ENCODE measurements around the gene RFC1.
"Not testable (repeated sequence)": the region's sequence is repeated elsewhere in the genome, so short reads cannot be mapped to it uniquely, and the experiment has no call there.

RFC1 gene

DNA sequence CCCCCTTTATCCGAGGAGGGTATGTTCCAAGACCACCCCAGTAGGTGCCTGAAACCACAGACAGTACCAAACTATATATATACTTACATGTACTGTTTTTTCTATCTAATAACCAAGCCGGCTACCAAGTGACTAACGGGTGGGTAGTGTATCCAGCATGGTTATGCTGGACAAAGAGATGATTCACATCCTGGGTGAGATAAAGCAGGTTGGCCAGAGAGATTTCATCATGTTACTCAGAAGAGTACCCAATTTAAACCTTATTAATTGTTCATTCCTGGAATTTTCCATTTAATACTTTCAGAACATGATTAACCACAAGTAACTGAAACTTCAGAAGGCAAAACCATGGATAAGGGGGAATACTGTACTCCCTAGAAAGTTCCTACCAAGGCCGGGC is 46.5 kb downstream of the RFC1 start:
- TF ChIP-seq TAF1 (IDR thresholded peaks at IDR 0.05; ENCODE audit: low read depth, low read length), result no peak
- no peak for FAIRE-seq
- DNase-seq (ENCODE audit: insufficient read length, low spot score), result no peak

DNA sequence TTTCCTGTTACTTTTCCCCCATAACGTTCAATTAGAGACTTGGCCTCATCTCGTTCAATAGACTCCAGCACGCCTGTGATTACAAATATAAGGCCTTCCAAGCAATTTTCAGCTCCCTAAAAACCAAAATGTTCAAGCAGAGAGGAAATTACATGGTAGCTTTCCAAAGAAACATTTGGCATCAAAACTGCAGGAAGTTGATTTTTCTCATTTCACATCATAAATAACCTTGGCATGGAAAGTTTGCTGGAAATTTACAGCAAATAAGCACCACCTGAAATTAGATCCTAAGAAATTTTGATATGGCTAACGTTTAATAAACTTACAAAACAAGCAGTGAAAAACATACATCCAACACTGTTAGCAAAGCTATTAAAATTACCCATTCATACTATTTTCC is 53.3 kb downstream of the RFC1 start:
- DNase-seq (ENCODE audit: insufficient read length, low spot score) (no peak), FAIRE-seq (no peak)
- TF ChIP-seq POLR2AphosphoS5 (IDR thresholded peaks at IDR 0.05; ENCODE audit: low read depth, low read length), result no peak
- TF ChIP-seq SPI1 (IDR thresholded peaks at IDR 0.05; ENCODE audit: low read depth, low read length), result no peak
- no peak for TF ChIP-seq TAF1 (IDR thresholded peaks at IDR 0.05; ENCODE audit: low read depth, low read length)
- TF ChIP-seq POLR2A (IDR thresholded peaks at IDR 0.05; ENCODE audit: low read depth, low read length), result no peak
- no peak for TF ChIP-seq POU2F2 (IDR thresholded peaks at IDR 0.05; ENCODE audit: low read depth, low read length)
- no peak for TF ChIP-seq PAX5 (IDR thresholded peaks at IDR 0.05; ENCODE audit: insufficient read depth, low read length, severe bottlenecking)

DNA sequence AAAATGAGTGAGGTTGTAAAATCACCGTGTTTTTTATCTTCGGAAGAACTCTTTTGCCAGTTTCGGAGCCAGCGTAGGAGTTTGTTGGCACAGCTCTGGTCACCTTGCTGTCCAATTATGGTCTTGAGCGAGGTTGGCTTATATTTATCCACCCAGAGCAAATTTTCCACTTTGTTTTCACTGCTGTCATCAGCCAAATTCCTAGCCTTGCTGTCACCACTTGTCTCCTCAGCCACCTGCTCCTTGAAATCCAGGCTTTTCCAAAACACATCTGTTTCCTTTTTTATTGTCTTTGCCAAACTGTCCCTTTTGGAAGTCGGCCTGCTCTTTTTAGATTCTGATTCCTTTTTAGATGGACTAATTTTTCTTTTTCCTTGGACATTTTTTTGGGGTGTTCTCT is 57.6 kb downstream of the RFC1 start:
- FAIRE-seq (no peak), DNase-seq (ENCODE audit: insufficient read length, low spot score) (no peak)
- no peak for TF ChIP-seq PAX5 (IDR thresholded peaks at IDR 0.05; ENCODE audit: insufficient read depth, low read length, severe bottlenecking)
- no peak for TF ChIP-seq POLR2AphosphoS5 (IDR thresholded peaks at IDR 0.05; ENCODE audit: low read depth, low read length)
- TF ChIP-seq POU2F2 (IDR thresholded peaks at IDR 0.05; ENCODE audit: low read depth, low read length), result no peak
- TF ChIP-seq POLR2A (IDR thresholded peaks at IDR 0.05; ENCODE audit: low read depth, low read length), result no peak
- TF ChIP-seq SPI1 (IDR thresholded peaks at IDR 0.05; ENCODE audit: low read depth, low read length), result no peak
- no peak for TF ChIP-seq TAF1 (IDR thresholded peaks at IDR 0.05; ENCODE audit: low read depth, low read length)

DNA sequence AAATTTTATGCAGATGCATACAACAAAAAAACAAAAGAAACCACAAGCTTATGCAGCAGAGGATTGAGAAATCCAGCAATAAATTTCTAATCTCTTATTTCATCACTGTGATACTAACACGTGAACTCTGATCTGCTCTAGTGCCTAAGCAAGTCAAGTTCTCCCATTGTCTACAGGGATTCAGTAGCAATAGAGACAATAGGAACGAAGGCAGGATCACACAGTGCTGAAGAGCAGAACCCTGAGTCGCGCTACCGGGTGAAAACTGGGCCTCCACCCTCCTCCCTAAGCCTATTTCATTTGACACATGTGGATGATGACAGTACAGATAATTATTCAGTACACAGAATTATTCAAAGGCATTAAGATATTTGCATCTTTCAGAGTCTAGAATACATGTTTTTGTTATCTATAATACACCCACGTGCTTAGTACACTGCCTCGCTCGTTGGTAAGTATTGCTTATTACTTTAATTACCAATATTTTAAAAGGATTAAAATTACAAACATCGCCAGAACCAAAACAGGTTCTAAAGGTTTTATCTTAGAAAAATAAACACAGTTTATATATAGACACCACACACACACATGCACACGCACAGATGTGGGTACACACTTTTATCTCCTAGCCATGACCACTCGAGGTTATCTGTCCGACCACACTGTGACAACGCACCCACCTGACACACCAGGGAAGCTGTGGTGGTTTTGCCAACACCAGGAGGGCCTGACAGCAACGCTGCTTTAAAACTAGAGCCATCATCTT is 60.1 kb downstream of the RFC1 start:
- FAIRE-seq (no peak), DNase-seq (ENCODE audit: insufficient read length, low spot score) (no peak)
- no peak for TF ChIP-seq SPI1 (IDR thresholded peaks at IDR 0.05; ENCODE audit: low read depth, low read length)
- no peak for TF ChIP-seq PAX5 (IDR thresholded peaks at IDR 0.05; ENCODE audit: insufficient read depth, low read length, severe bottlenecking)
- TF ChIP-seq POLR2AphosphoS5 (IDR thresholded peaks at IDR 0.05; ENCODE audit: low read depth, low read length), result no peak
- no peak for TF ChIP-seq POU2F2 (IDR thresholded peaks at IDR 0.05; ENCODE audit: low read depth, low read length)
- TF ChIP-seq TAF1 (IDR thresholded peaks at IDR 0.05; ENCODE audit: low read depth, low read length), result no peak
- no peak for TF ChIP-seq POLR2A (IDR thresholded peaks at IDR 0.05; ENCODE audit: low read depth, low read length)

DNA sequence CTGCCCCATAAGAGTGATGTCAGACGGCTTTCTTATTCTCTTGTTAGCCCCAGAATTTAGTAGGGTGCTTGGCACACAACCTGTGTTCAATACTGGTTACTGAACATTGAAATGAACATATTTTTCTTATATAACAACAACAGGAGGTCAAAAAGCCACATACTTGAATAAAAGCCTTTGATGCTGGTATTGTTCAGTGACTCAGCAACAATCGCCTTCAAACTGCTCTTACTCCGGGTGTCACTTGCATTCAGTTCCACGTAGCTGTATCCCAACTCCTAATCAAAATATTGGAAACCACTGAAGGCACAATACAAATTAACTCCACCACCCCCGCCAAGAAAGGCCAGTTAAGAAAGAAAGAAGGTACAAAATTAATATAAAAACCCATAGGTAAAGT is 61.5 kb downstream of the RFC1 start:
- TF ChIP-seq PAX5 (IDR thresholded peaks at IDR 0.05; ENCODE audit: insufficient read depth, low read length, severe bottlenecking) (no peak), POLR2AphosphoS5 (IDR thresholded peaks at IDR 0.05; ENCODE audit: low read depth, low read length) (no peak), TAF1 (IDR thresholded peaks at IDR 0.05; ENCODE audit: low read depth, low read length) (no peak), POU2F2 (IDR thresholded peaks at IDR 0.05; ENCODE audit: low read depth, low read length) (no peak), POLR2A (IDR thresholded peaks at IDR 0.05; ENCODE audit: low read depth, low read length) (no peak), SPI1 (IDR thresholded peaks at IDR 0.05; ENCODE audit: low read depth, low read length) (no peak)
- DNase-seq (ENCODE audit: insufficient read length, low spot score) (no peak), FAIRE-seq (no peak)

DNA sequence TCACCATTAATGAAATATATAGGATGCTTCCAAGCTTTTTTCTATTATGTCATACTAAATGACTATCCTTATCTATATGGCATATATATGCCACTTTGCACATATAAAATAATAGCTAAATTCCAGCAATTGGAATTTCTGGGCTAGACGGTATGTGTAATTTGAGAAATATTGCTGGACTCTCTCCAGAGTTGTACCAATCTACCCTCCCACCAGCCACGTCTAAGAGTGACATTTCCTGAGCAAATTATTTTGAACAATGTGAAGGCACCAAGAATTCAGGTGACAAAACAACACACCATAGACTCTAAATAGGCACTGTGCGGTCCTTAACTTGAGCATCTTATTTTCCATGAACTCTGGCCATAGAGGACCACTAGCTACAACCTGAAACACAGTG is 62.3 kb downstream of the RFC1 start:
- FAIRE-seq, result no peak
- TF ChIP-seq POLR2AphosphoS5 (IDR thresholded peaks at IDR 0.05; ENCODE audit: low read depth, low read length) (no peak), SPI1 (IDR thresholded peaks at IDR 0.05; ENCODE audit: low read depth, low read length) (no peak), POU2F2 (IDR thresholded peaks at IDR 0.05; ENCODE audit: low read depth, low read length) (no peak), PAX5 (IDR thresholded peaks at IDR 0.05; ENCODE audit: insufficient read depth, low read length, severe bottlenecking) (no peak), POLR2A (IDR thresholded peaks at IDR 0.05; ENCODE audit: low read depth, low read length) (no peak), TAF1 (IDR thresholded peaks at IDR 0.05; ENCODE audit: low read depth, low read length) (no peak)
- no peak for DNase-seq (ENCODE audit: insufficient read length, low spot score)

DNA sequence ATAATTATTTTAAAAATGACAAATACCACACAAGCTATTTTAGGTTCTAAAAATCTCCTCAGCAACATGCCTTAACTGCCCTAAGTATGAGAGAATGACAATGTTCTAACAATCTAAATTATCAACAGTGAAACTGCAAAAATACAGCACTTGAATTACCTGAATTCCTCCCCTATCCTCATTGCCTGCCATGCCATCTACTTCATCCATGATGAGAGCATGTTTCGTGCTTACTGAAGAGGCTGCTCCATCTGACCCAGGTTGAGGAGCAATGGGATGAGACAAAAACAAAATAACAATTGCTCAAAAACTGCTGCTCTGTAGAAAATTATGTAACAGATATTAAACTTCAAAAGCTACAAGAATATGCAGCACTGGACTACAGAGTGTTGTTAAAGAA is 63.3 kb downstream of the RFC1 start:
- no peak for FAIRE-seq
- TF ChIP-seq PAX5 (IDR thresholded peaks at IDR 0.05; ENCODE audit: insufficient read depth, low read length, severe bottlenecking) (no peak), POLR2AphosphoS5 (IDR thresholded peaks at IDR 0.05; ENCODE audit: low read depth, low read length) (no peak)
- DNase-seq (ENCODE audit: insufficient read length, low spot score), result no peak

DNA sequence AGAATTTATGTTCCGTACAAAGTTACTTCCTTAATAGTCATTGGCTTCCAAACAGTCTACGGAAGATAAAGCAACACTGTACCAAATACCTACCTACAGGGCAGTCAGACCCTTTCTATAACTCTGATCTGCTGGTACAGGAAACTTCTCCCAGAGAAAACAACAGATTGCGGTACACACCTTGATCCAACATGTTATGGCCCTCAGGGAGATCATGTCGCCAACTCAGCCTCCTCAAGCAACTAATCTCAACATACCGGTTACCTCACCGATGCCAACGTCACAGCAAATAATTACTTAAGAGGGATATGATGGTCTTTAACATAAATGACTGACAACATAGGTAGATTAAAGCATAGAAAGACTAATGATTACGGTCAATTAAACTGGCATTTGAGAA is 70.4 kb downstream of the RFC1 start:
- no peak for TF ChIP-seq POLR2A (IDR thresholded peaks at IDR 0.05; ENCODE audit: low read depth, low read length)
- no peak for TF ChIP-seq TAF1 (IDR thresholded peaks at IDR 0.05; ENCODE audit: low read depth, low read length)
- no peak for TF ChIP-seq PAX5 (IDR thresholded peaks at IDR 0.05; ENCODE audit: insufficient read depth, low read length, severe bottlenecking)
- no peak for TF ChIP-seq POU2F2 (IDR thresholded peaks at IDR 0.05; ENCODE audit: low read depth, low read length)
- TF ChIP-seq POLR2AphosphoS5 (IDR thresholded peaks at IDR 0.05; ENCODE audit: low read depth, low read length), result no peak
- no peak for TF ChIP-seq SPI1 (IDR thresholded peaks at IDR 0.05; ENCODE audit: low read depth, low read length)
- no peak for FAIRE-seq
- no peak for DNase-seq (ENCODE audit: insufficient read length, low spot score)

DNA sequence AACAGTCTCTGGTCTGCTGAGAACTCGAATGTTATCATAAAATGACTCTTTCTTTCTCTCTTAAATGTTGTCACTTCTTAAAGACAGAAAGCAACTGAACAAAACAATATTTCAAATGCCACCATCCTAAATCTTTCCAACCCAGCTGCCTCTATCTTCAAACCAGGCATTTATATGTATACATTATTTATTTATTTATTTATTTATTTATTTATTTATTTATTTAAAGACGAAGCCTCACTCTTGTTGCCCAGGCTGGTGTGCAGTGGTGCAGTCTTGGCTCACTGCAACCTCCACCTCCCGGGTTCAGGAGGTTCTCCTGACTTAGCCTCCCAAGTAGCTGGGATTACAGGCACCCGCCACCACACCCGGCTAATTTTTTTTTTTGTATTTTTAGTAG is 73.7 kb downstream of the RFC1 start:
- not testable (repeated sequence) for DNase-seq (ENCODE audit: insufficient read length, low spot score); FAIRE-seq

DNA sequence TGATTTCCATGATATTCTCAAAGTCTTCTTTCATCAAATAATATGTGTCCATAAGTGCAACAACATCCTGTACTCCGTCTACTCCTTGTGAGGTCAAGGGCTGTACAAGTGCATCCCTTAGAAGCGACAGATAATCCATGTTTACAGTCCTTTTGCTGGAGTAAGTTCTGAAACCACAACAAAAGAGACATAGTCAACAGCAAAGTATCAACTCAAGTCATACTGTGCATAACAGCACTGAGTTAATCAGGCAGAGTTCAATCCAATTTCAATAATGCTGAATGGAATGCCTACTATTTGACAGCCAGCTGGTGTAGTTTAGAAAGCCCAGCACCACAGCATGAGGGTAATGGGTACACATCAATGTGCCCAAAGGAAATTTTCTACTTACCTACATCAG is 74.5 kb downstream of the RFC1 start:
- TF ChIP-seq SPI1 (IDR thresholded peaks at IDR 0.05; ENCODE audit: low read depth, low read length) (no peak), POLR2A (IDR thresholded peaks at IDR 0.05; ENCODE audit: low read depth, low read length) (no peak), PAX5 (IDR thresholded peaks at IDR 0.05; ENCODE audit: insufficient read depth, low read length, severe bottlenecking) (no peak), POLR2AphosphoS5 (IDR thresholded peaks at IDR 0.05; ENCODE audit: low read depth, low read length) (no peak), TAF1 (IDR thresholded peaks at IDR 0.05; ENCODE audit: low read depth, low read length) (no peak), POU2F2 (IDR thresholded peaks at IDR 0.05; ENCODE audit: low read depth, low read length) (no peak)
- DNase-seq (ENCODE audit: insufficient read length, low spot score) (no peak), FAIRE-seq (peak; percentile 45)

Measured in GM12891 (cell line).